B cell (primary cell): Measurements from ENCODE around the gene RIC8B. TPM values are rescaled to one million over a fixed set of nuclear protein-coding genes. Genes with fewer than 3 reads are reported as not detected.
A peak's percentile ranks its signal among the peaks of the same experiment; 100 is the strongest.

Experiments used
- ATAC-seq: fragments of 200-7000 bp; cut with Tn5 transposase; one replicate; pipeline ENCODE4 v1.10.0; 2021; ENCODE audit warnings: low read depth, mild to moderate bottlenecking, moderate number of reproducible peaks, moderate library complexity
- CTCF ChIA-PET: fragments of 350-600 bp; sonication (Branson Sonifier 250); formaldehyde crosslinking; loops from one replicate; lab custom pipeline; 2021; ENCODE audit warnings: antibody characterized with exemption, inconsistent platforms; lab: Charles Lee
- POLR2A ChIA-PET: fragments of 350-600 bp; sonication (Branson Sonifier 250); formaldehyde crosslinking; loops from one replicate; lab custom pipeline; 2021; ENCODE audit warnings: antibody characterized with exemption; lab: Charles Lee
- DNase-seq: peaks from one replicate; pipeline ENCODE4 v3.0.0; 2013
- H2AFZ ChIP-seq: 2 replicates; pipeline ENCODE4 v1.6.1; 2012; ENCODE audit warnings: mild to moderate bottlenecking, low read depth, low read length; ENCODE audit not compliant: insufficient read depth, poor library complexity, severe bottlenecking
- H3K27ac ChIP-seq, 2 donors: 1 replicate in 1 of 2; 2 replicates in 1 of 2; pipeline ENCODE4 v1.5.1; 2012 to 2013; ENCODE audit warnings: low read length in 2 of 2, mild to moderate bottlenecking in 2 of 2, moderate library complexity in 1 of 2
- H3K27me3 ChIP-seq, 4 experiments: fragments of 200-600 bp in 1 of 4; sonication (generic) in 1 of 4; replicated peaks in 1 of 4; 1 replicate in 2 of 4; 2 replicates in 2 of 4; pipeline versions ENCODE4 v1.6.1 to v1.7.0; 2013 to 2016; ENCODE audit warnings: low read length in 3 of 4, mild to moderate bottlenecking in 2 of 4, mixed read lengths in 1 of 4, moderate library complexity in 1 of 4; ENCODE audit not compliant: insufficient read depth in 4 of 4, control insufficient read depth in 3 of 4; ENCODE audit errors: control extremely low read depth in 1 of 4
- H3K36me3 ChIP-seq, 2 experiments: replicated peaks in 1 of 2; 1 replicate in 1 of 2; 2 replicates in 1 of 2; pipeline versions ENCODE4 v1.6.1 to v1.7.1; 2013; ENCODE audit warnings: low read length in 1 of 2; ENCODE audit not compliant: insufficient read depth in 2 of 2, control insufficient read depth in 1 of 2; ENCODE audit errors: control extremely low read depth in 1 of 2, extremely low read depth in 1 of 2
- H3K4me1 ChIP-seq, 2 donors: fragments of 200-600 bp in 1 of 2; sonication (generic) in 1 of 2; 1 replicate in 1 of 2; 2 replicates in 1 of 2; pipeline versions ENCODE4 v1.5.1 to v1.6.1; 2013 to 2017; ENCODE audit warnings: low read length in 2 of 2; ENCODE audit not compliant: control insufficient read depth in 2 of 2, insufficient read depth in 2 of 2
- H3K4me2 ChIP-seq: replicated peaks from 2 replicates; pipeline ENCODE3; 2012; ENCODE audit warnings: mild to moderate bottlenecking, low read depth, low read length; ENCODE audit not compliant: poor library complexity, severe bottlenecking
- H3K4me3 ChIP-seq, 5 experiments: fragments of 200-600 bp in 1 of 5; sonication (generic) in 1 of 5; 1 replicate in 3 of 5; 2 replicates in 2 of 5; pipeline versions ENCODE4 v1.5.1 to v1.7.0; 2011 to 2016; ENCODE audit warnings: low read length in 4 of 5, mild to moderate bottlenecking in 4 of 5, low read depth in 2 of 5, control low read depth in 1 of 5, moderate library complexity in 1 of 5; ENCODE audit not compliant: insufficient read depth in 1 of 5; ENCODE audit errors: control extremely low read depth in 1 of 5, extremely low read depth in 1 of 5
- H3K79me2 ChIP-seq: fragments of 200-600 bp; sonication (generic); one replicate; pipeline ENCODE4 v1.6.0; 2016; ENCODE audit warnings: low read length; ENCODE audit not compliant: control insufficient read depth, insufficient read depth
- H3K9ac ChIP-seq: fragments of 200-600 bp; sonication (generic); 2 replicates; pipeline ENCODE4 v1.6.1; 2017; ENCODE audit warnings: mild to moderate bottlenecking, low read length, moderate library complexity
- H3K9me3 ChIP-seq, 3 donors: one replicate each; pipeline versions ENCODE4 v1.6.1 to v1.7.1; 2013; ENCODE audit warnings: low read length in 2 of 3; ENCODE audit not compliant: control insufficient read depth in 2 of 3, insufficient read depth in 1 of 3; ENCODE audit errors: control extremely low read depth in 1 of 3
- H4K20me1 ChIP-seq: 2 replicates; pipeline ENCODE4 v1.6.0; 2012; ENCODE audit warnings: mild to moderate bottlenecking, low read length; ENCODE audit not compliant: insufficient read depth, control insufficient read depth, poor library complexity, severe bottlenecking
- H3K27ac Mint-ChIP-seq: one replicate; pipeline ENCODE4 v1.8.0; 2021; ENCODE audit warnings: mixed read lengths
- H3K27me3 Mint-ChIP-seq: one replicate; pipeline ENCODE4 v1.8.0; 2021; ENCODE audit warnings: mixed read lengths
- H3K4me1 Mint-ChIP-seq: one replicate; pipeline ENCODE4 v1.8.0; 2021; ENCODE audit warnings: mixed read lengths
- H3K4me3 Mint-ChIP-seq: one replicate; pipeline ENCODE4 v1.8.0; 2021; ENCODE audit warnings: mixed read lengths
- H3K9me3 Mint-ChIP-seq: one replicate; pipeline ENCODE4 v1.8.0; 2022; ENCODE audit warnings: mixed read lengths; ENCODE audit not compliant: insufficient read depth
- CTCF ChIP-seq: fragments of 200-600 bp; IDR thresholded peaks from one replicate; pipeline ENCODE4 v1.8.0; 2022; ENCODE audit warnings: antibody characterized with exemption, mild to moderate bottlenecking
- EZH2 ChIP-seq: IDR thresholded peaks from 2 replicates; pipeline ENCODE4 v1.6.1; 2012; ENCODE audit warnings: borderline replicate concordance, low read depth, mild to moderate bottlenecking, moderate library complexity, low read length; ENCODE audit not compliant: insufficient read depth, poor library complexity, severe bottlenecking
- WGBS: methylation state at CpG from one replicate; pipeline ENCODE4 v1.1.5; 2013; ENCODE audit warnings: missing lambda C conversion rate; ENCODE audit not compliant: insufficient coverage; 5-methylcytosine and 5-hydroxymethylcytosine counted together
- intact Hi-C: fragments of 100-400 bp; cut with micrococcal nuclease; formaldehyde crosslinking; loops from one replicate; pipeline ENCODE4 v1.10.0; 2022
- polyA plus RNA-seq: library from polyadenylated mRNA; depleted of rRNA; stranded (reverse); fragments of >200 nt; gene quantifications from 2 replicates; pipeline ENCODE4 v1.2.3, GENCODE V29; 2012
- total RNA-seq, 2 donors: library from RNA; stranded (reverse); fragments of 120-200 nt in 1 of 2; gene quantifications; 1 replicate in 1 of 2; 2 replicates in 1 of 2; pipeline versions ENCODE4 v1.2.3 to v1.2.4, GENCODE V29; 2013 to 2022

The RIC8B gene
- total and polyA plus RNA-seq, 2 donors (not counting 1 experiment from before 2014, with no cell fraction given): 3.0 to 14.8 TPM

GRCh38 chr12:106774808-106775524 is 484 bp downstream of the RIC8B start:
- TF ChIP-seq CTCF: no peak
- TF ChIP-seq EZH2: no peak
- Histone ChIP-seq H3K27me3 (peaks cover 0 to 14% (median 0%) of the 10 kb centered on the region in 4 experiments), H3K36me3 (no peaks in the 10 kb centered on the region), H4K20me1 (no peaks in the 10 kb centered on the region), H3K4me2 (peak overlapping the region; percentile 90), H3K27ac (peak overlapping the region in 1 of 2 donors; percentile 69), H2AFZ (peak overlapping the region; percentile 92), H3K79me2 (peaks cover 11% of the 10 kb centered on the region), H3K9ac (peak overlapping the region; percentile 73), H3K9me3 (peaks cover 0 to 4% (median 0%) of the 10 kb centered on the region in 3 donors), H3K4me3 (peak overlapping the region; percentile 53 to 77 (median 69)), H3K4me1 (peaks cover 16 to 17% of the 10 kb centered on the region in 2 donors)
- Mint-ChIP-seq H3K4me1 (peaks cover 27% of the 10 kb centered on the region), H3K27me3 (peaks cover under 1% of the 10 kb centered on the region), H3K27ac (peak overlapping the region; percentile 83), H3K4me3 (peak overlapping the region; percentile 96), H3K9me3 (no peaks in the 10 kb centered on the region)
- under 1% methylated on average over 21 of the region's 29 CpGs for WGBS
- DNase-seq (no peak), ATAC-seq (no peak)
- POLR2A ChIA-PET: no interaction called here
- CTCF ChIA-PET: interaction anchor here (1.1 to 1.3 kb wide), 2 partner anchors 15 to 23 kb away, joined by 3 read pairs; no protein-coding TSS in a partner anchor
- intact Hi-C loops: loop anchor here (1.0 to 5.0 kb wide), 3 partner anchors 15 to 473 kb away; partner anchors contain the start of genes POLR3B and TCP11L2

- no peak overlapping the region for H3K9ac ChIP-seq
- Mint-ChIP-seq H3K4me1 (peaks cover 27% of the 10 kb centered on the region), H3K27ac (no peak overlapping the region), H3K27me3 (no peaks in the 10 kb centered on the region), H3K9me3 (no peaks in the 10 kb centered on the region), H3K4me3 (no peak overlapping the region)
- peaks cover 0 to 4% (median 0%) of the 10 kb centered on the region in 3 donors for H3K9me3 ChIP-seq
- H3K27me3 ChIP-seq: peaks cover 0 to 14% (median 0%) of the 10 kb centered on the region in 4 experiments
- H3K79me2 ChIP-seq: peaks cover 11% of the 10 kb centered on the region
- intact Hi-C loops: no loop called here
- no peaks in the 10 kb centered on the region for H3K36me3 ChIP-seq
- H2AFZ ChIP-seq: no peak overlapping the region
- no peak overlapping the region for H3K4me3 ChIP-seq
- ChIA-PET POLR2A (no interaction called here), CTCF (no interaction called here)
- TF ChIP-seq CTCF: no peak
- no peak for TF ChIP-seq EZH2
- ATAC-seq: no peak
- peaks cover 16 to 17% of the 10 kb centered on the region in 2 donors for H3K4me1 ChIP-seq
- whole genome bisulfite sequencing: 94% methylated on average over 2 of the region's 5 CpGs
- DNase-seq: no peak
- H3K4me2 ChIP-seq: no peak overlapping the region
- H4K20me1 ChIP-seq: no peaks in the 10 kb centered on the region
- H3K27ac ChIP-seq: no peak overlapping the region
Measured at GRCh38 chr12:106776897-106777296, 2.4 kb downstream of the RIC8B start.
